OCI-LY3 (cell line): ENCODE data around the gene SGSM2.

ENCODE experiments used
- H2AFZ ChIP-seq: fragments of 200-600, 300-600 bp; shearing (Covaris generic); 2 replicates; pipeline ENCODE4 v1.6.0; 2014; ENCODE audit warnings: antibody characterized with exemption, low read depth, low read length
- H3K27ac ChIP-seq: fragments of 200-600, 300-600 bp; sonication (generic); 2 replicates; pipeline ENCODE4 v1.5.1; 2014; ENCODE audit warnings: mild to moderate bottlenecking, low read length, moderate library complexity, mixed read lengths
- H3K27me3 ChIP-seq: fragments of 200-600, 300-600 bp; sonication (generic); 2 replicates; pipeline ENCODE4 v1.6.1; 2014; ENCODE audit warnings: low read depth, low read length, mixed read lengths
- H3K36me3 ChIP-seq: fragments of 200-600, 300-600 bp; sonication (generic); replicated peaks from 2 replicates; pipeline ENCODE3; 2014; ENCODE audit warnings: low read depth, low read length, mixed read lengths
- H3K4me1 ChIP-seq: fragments of 300-600, 200-600 bp; sonication (generic); 2 replicates; pipeline ENCODE4 v1.6.1; 2014; ENCODE audit warnings: low read length, mixed read lengths
- H3K4me2 ChIP-seq: fragments of 200-600, 300-600 bp; sonication (generic); 2 replicates; pipeline ENCODE4 v1.6.1; 2014; ENCODE audit warnings: low read length, mixed read lengths
- H3K4me3 ChIP-seq: fragments of 300-600, 200-600 bp; sonication (generic); 2 replicates; pipeline ENCODE4 v1.5.1; 2014; ENCODE audit warnings: antibody characterized with exemption, mild to moderate bottlenecking, low read length, moderate library complexity
- H3K79me2 ChIP-seq: fragments of 300-600, 200-600 bp; shearing (Covaris generic); 2 replicates; pipeline ENCODE4 v1.6.1; 2014; ENCODE audit warnings: mild to moderate bottlenecking, low read length, mixed read lengths
- H3K9ac ChIP-seq: fragments of 300-600, 200-600 bp; shearing (Covaris generic); 2 replicates; pipeline ENCODE4 v1.6.0; 2014; ENCODE audit warnings: mild to moderate bottlenecking, low read length, moderate library complexity
- H3K9me3 ChIP-seq: fragments of 200-600, 300-600 bp; shearing (Covaris generic); 2 replicates; pipeline ENCODE4 v1.6.1; 2014; ENCODE audit warnings: low read length, mixed read lengths; ENCODE audit not compliant: insufficient read depth
- H4K20me1 ChIP-seq: fragments of 200-600, 300-600 bp; sonication (generic); 2 replicates; pipeline ENCODE4 v1.6.1; 2016; ENCODE audit warnings: low read length, mixed read lengths; ENCODE audit not compliant: insufficient read depth
- CTCF ChIP-seq: fragments of 200-600, 300-600 bp; sonication (generic); IDR thresholded peaks from 2 replicates; pipeline ENCODE4 v1.5.1; 2014; ENCODE audit warnings: antibody characterized with exemption, low read length, low read depth
- EZH2phosphoT487 ChIP-seq: fragments of 200-600 bp; shearing (Covaris generic); IDR thresholded peaks from 2 replicates; pipeline ENCODE4 v1.6.1; 2018; ENCODE audit warnings: antibody characterized with exemption, mixed run types, low read depth

Gene SGSM2

GRCh38 chr17:2419486-2419885 is 82.2 kb downstream of the SGSM2 start:
- no peaks in the 10 kb centered on the region for H3K79me2 ChIP-seq
- H3K4me2 ChIP-seq: no peak overlapping the region
- no peaks in the 10 kb centered on the region for H4K20me1 ChIP-seq
- H3K9ac ChIP-seq: no peak overlapping the region
- H3K27ac ChIP-seq: no peak overlapping the region
- peaks cover 11% of the 10 kb centered on the region for H3K36me3 ChIP-seq
- no peaks in the 10 kb centered on the region for H3K27me3 ChIP-seq
- TF ChIP-seq EZH2phosphoT487 (no peak), CTCF (no peak)
- no peaks in the 10 kb centered on the region for H3K9me3 ChIP-seq
- no peak overlapping the region for H3K4me3 ChIP-seq
- no peaks in the 10 kb centered on the region for H3K4me1 ChIP-seq
- H2AFZ ChIP-seq: no peak overlapping the region

- Histone ChIP-seq H3K27ac (no peak overlapping the region), H3K27me3 (no peaks in the 10 kb centered on the region), H3K9me3 (no peaks in the 10 kb centered on the region), H2AFZ (no peak overlapping the region), H3K4me3 (no peak overlapping the region), H3K36me3 (peaks cover 11% of the 10 kb centered on the region), H3K79me2 (no peaks in the 10 kb centered on the region), H4K20me1 (no peaks in the 10 kb centered on the region), H3K4me1 (no peaks in the 10 kb centered on the region), H3K9ac (no peak overlapping the region), H3K4me2 (no peak overlapping the region)
- TF ChIP-seq EZH2phosphoT487 (no peak), CTCF (no peak)
These were observed 82.9 kb downstream of the SGSM2 start for GRCh38 chr17:2420176-2420575.

GRCh38 chr17:2421315-2422147 is 84.2 kb downstream of the SGSM2 start:
- Histone ChIP-seq H3K4me3 (no peak overlapping the region), H4K20me1 (no peaks in the 10 kb centered on the region), H3K4me2 (no peak overlapping the region), H3K9ac (no peak overlapping the region), H3K4me1 (no peaks in the 10 kb centered on the region), H3K36me3 (peaks cover 11% of the 10 kb centered on the region), H2AFZ (no peak overlapping the region), H3K27me3 (no peaks in the 10 kb centered on the region), H3K9me3 (no peaks in the 10 kb centered on the region), H3K27ac (no peak overlapping the region), H3K79me2 (no peaks in the 10 kb centered on the region)
- TF ChIP-seq EZH2phosphoT487 (no peak), CTCF (no peak)

- Histone ChIP-seq H3K4me2 (no peak overlapping the region), H3K9ac (no peak overlapping the region), H3K27me3 (no peaks in the 10 kb centered on the region), H3K27ac (no peak overlapping the region), H2AFZ (no peak overlapping the region), H3K36me3 (peaks cover 11% of the 10 kb centered on the region), H3K4me1 (no peaks in the 10 kb centered on the region), H3K9me3 (no peaks in the 10 kb centered on the region), H3K4me3 (no peak overlapping the region), H3K79me2 (no peaks in the 10 kb centered on the region), H4K20me1 (no peaks in the 10 kb centered on the region)
- no peak for TF ChIP-seq EZH2phosphoT487
- no peak for TF ChIP-seq CTCF
These were observed 86.0 kb downstream of the SGSM2 start for GRCh38 chr17:2423271-2423670.
